ENCODE measurements around the gene PPHLN1. TPM values are rescaled to one million over a fixed set of nuclear protein-coding genes. Genes with fewer than 3 reads are reported as not detected.

Gene PPHLN1
- total and polyA plus RNA-seq, 2 donors (not counting 1 experiment from before 2014, with no cell fraction given): 48.8 to 104 TPM

DNA sequence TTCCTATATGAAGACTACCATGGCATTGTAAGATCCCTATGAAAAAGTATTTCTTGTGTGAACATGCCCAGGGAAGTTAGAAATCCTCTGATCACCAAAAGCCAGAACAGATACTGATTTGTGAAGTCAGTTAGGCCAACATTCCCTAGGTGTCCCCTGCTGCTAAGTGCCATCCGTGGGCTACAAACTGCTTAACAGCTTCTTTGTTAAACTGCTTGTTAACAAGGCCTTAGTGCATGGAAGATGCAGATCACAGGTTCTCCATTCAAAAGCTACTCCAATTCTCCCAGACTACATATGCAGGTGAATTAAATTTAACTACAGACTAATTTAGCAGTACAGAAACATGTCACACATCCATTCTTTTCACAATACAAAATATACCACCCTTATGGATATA is 155.4 kb downstream of the PPHLN1 start:
- no peaks in the 10 kb centered on the region for H3K27me3 ChIP-seq (replicated peaks in 1 of 4; ENCODE audit: control extremely low read depth in 1 of 4, control insufficient read depth in 3 of 4, insufficient read depth in 4 of 4, low read length in 3 of 4)
- H3K4me3 Mint-ChIP-seq: peak overlapping the region; percentile 97

More for the DNA sequence above, 155.4 kb downstream of the PPHLN1 start:
- H3K27ac ChIP-seq (ENCODE audit: low read length in 2 of 2): no peak overlapping the region
- H3K9me3 ChIP-seq (ENCODE audit: control extremely low read depth in 1 of 3, control insufficient read depth in 2 of 3, insufficient read depth in 1 of 3, low read length in 2 of 3): no peaks in the 10 kb centered on the region
- DNase-seq (no peak), ATAC-seq (ENCODE audit: low read depth) (no peak)
- H2AFZ ChIP-seq (ENCODE audit: insufficient read depth, low read depth, low read length, poor library complexity, severe bottlenecking): no peak overlapping the region
- no peak for TF ChIP-seq EZH2 (IDR thresholded peaks at IDR 0.05; ENCODE audit: borderline replicate concordance, insufficient read depth, low read depth, low read length, poor library complexity, severe bottlenecking)
- TF ChIP-seq, protein P1, sequence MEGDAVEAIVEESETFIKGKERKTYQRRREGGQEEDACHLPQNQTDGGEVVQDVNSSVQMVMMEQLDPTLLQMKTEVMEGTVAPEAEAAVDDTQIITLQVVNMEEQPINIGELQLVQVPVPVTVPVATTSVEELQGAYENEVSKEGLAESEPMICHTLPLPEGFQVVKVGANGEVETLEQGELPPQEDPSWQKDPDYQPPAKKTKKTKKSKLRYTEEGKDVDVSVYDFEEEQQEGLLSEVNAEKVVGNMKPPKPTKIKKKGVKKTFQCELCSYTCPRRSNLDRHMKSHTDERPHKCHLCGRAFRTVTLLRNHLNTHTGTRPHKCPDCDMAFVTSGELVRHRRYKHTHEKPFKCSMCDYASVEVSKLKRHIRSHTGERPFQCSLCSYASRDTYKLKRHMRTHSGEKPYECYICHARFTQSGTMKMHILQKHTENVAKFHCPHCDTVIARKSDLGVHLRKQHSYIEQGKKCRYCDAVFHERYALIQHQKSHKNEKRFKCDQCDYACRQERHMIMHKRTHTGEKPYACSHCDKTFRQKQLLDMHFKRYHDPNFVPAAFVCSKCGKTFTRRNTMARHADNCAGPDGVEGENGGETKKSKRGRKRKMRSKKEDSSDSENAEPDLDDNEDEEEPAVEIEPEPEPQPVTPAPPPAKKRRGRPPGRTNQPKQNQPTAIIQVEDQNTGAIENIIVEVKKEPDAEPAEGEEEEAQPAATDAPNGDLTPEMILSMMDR (IDR thresholded peaks at IDR 0.05): no peak
- POLR2A ChIA-PET: interaction anchor here (0.6 kb wide), 1 partner anchor 12 kb away, joined by 3 read pairs; no protein-coding TSS in a partner anchor
- no peaks in the 10 kb centered on the region for H4K20me1 ChIP-seq (ENCODE audit: control insufficient read depth, insufficient read depth, low read length, poor library complexity, severe bottlenecking)
- no peak overlapping the region for H3K9ac ChIP-seq (ENCODE audit: low read length)
- intact Hi-C loops (cut with micrococcal nuclease): loop anchor here (5.0 to 10.0 kb wide), 6 partner anchors 109 to 1403 kb away; partner anchors contain the start of genes IRAK4, PUS7L, TWF1 and YAF2
- CTCF ChIA-PET: interaction anchor here (1.1 to 8.1 kb wide), 7 partner anchors 10 to 1203 kb away, joined by 3 to 111 read pairs (median 5); no protein-coding TSS in a partner anchor
- peak overlapping the region in 1 of 5 experiments; percentile 2 for H3K4me3 ChIP-seq (ENCODE audit: control extremely low read depth in 1 of 5, extremely low read depth in 1 of 5, insufficient read depth in 1 of 5, low read depth in 2 of 5, low read length in 4 of 5)
- Mint-ChIP-seq H3K9me3 (ENCODE audit: insufficient read depth) (no peaks in the 10 kb centered on the region), H3K27me3 (no peaks in the 10 kb centered on the region), H3K27ac (peak overlapping the region; percentile 39), H3K4me1 (peaks cover 61% of the 10 kb centered on the region)
- H3K4me2 ChIP-seq (replicated peaks; ENCODE audit: low read depth, low read length, poor library complexity, severe bottlenecking): peak overlapping the region; percentile 89
- H3K4me1 ChIP-seq (ENCODE audit: control insufficient read depth in 2 of 2, insufficient read depth in 2 of 2, low read length in 2 of 2): peaks cover 52 to 56% of the 10 kb centered on the region in 2 donors
- H3K36me3 ChIP-seq (replicated peaks in 1 of 2; ENCODE audit: control extremely low read depth in 1 of 2, control insufficient read depth in 1 of 2, extremely low read depth in 1 of 2, insufficient read depth in 2 of 2, low read length in 1 of 2): no peaks in the 10 kb centered on the region
- 100% methylated on average over 1 of the region's 1 CpG for WGBS (ENCODE audit: insufficient coverage)
- H3K79me2 ChIP-seq (ENCODE audit: control insufficient read depth, insufficient read depth, low read length): peaks cover 69% of the 10 kb centered on the region

Data from B cell (primary cell).